ENCODE measurements around the gene CHST3. TPM values are rescaled to one million over a fixed set of nuclear protein-coding genes. Genes with fewer than 3 reads are reported as not detected.
"Not testable (repeated sequence)": the region's sequence is repeated elsewhere in the genome, so short reads cannot be mapped to it uniquely, and the experiment has no call there.

Gene CHST3
- total and polyA plus RNA-seq, 2 experiments from 2014 or later: 0.94 to 8.3 TPM

GRCh38 chr10:71975087-71975870, 11.1 kb downstream of the CHST3 start (continued):
- TF ChIP-seq ZNF462 (CRISPR knock-in tag; IDR thresholded peaks at IDR 0.05): no peak
- no peak for TF ChIP-seq CTCF (conservative IDR thresholded peaks at IDR 0.05; ENCODE audit: low read depth in 2 of 2)
- TF ChIP-seq STAT1 (IDR thresholded peaks at IDR 0.05; ENCODE audit: unreplicated experiment): no peak

- peaks cover 8% of the 10 kb centered on the region for H3K27me3 Mint-ChIP-seq (ENCODE audit: insufficient read depth, low read depth, poor library complexity)
- Histone ChIP-seq H3K36me3 (ENCODE audit: insufficient read depth) (no peaks in the 10 kb centered on the region), H3K4me2 (no peak overlapping the region), H2AFZ (no peak overlapping the region), H3K27me3 (ENCODE audit: insufficient read depth) (no peaks in the 10 kb centered on the region), H3K27ac (ENCODE audit: low read depth) (no peak overlapping the region), H3K9me2 (ENCODE audit: insufficient read depth) (no peaks in the 10 kb centered on the region), H3F3A (replicated peaks; ENCODE audit: low read depth) (no peaks in the 10 kb centered on the region), H3K79me2 (replicated peaks; ENCODE audit: insufficient read depth) (peaks cover 6% of the 10 kb centered on the region), H4K20me1 (replicated peaks; ENCODE audit: insufficient read depth) (no peaks in the 10 kb centered on the region; the same call in 1 of the 2 replicates), H3K4me3 (no peak overlapping the region), H3K4me1 (ENCODE audit: insufficient read depth) (peaks cover 9% of the 10 kb centered on the region)
- no peak for DNase-seq (ENCODE audit: low spot score)
- no peak for ATAC-seq
- no peak overlapping the region for H3K27ac Mint-ChIP-seq
- H3K36me3 Mint-ChIP-seq (ENCODE audit: low read depth): no peaks in the 10 kb centered on the region
- TF ChIP-seq ZNF114 (CRISPR knock-in tag; IDR thresholded peaks at IDR 0.05) (no peak), NANOG (IDR thresholded peaks at IDR 0.05; ENCODE audit: borderline replicate concordance) (no peak), REST (IDR thresholded peaks at IDR 0.05; ENCODE audit: unreplicated experiment) (no peak)
- H3K9me3 Mint-ChIP-seq: no peaks in the 10 kb centered on the region; the same call in 2 of the 3 replicates
- peaks cover 21% of the 10 kb centered on the region for H3K4me1 Mint-ChIP-seq
- no peak overlapping the region for H3K4me3 Mint-ChIP-seq
Observed at GRCh38 chr10:71975871-71976725, 11.9 kb downstream of the CHST3 start.

GRCh38 chr10:71977614-71977903, 13.4 kb downstream of the CHST3 start:
- peaks cover 21% of the 10 kb centered on the region for H3K4me1 Mint-ChIP-seq
- not testable (repeated sequence) for H3K27ac ChIP-seq (ENCODE audit: low read depth); DNase-seq (ENCODE audit: low spot score); ATAC-seq; H3K27me3 ChIP-seq (ENCODE audit: insufficient read depth); H3K27ac Mint-ChIP-seq; H3K4me2 ChIP-seq; H3K36me3 ChIP-seq (ENCODE audit: insufficient read depth); H3F3A ChIP-seq (replicated peaks; ENCODE audit: low read depth); H3K4me1 ChIP-seq (ENCODE audit: insufficient read depth); H3K27me3 Mint-ChIP-seq (ENCODE audit: insufficient read depth, low read depth, poor library complexity); H3K36me3 Mint-ChIP-seq (ENCODE audit: low read depth); H3K9me3 Mint-ChIP-seq; H4K20me1 ChIP-seq (replicated peaks; ENCODE audit: insufficient read depth); H2AFZ ChIP-seq; H3K4me3 ChIP-seq; H3K4me3 Mint-ChIP-seq; H3K9me2 ChIP-seq (ENCODE audit: insufficient read depth); H3K79me2 ChIP-seq (replicated peaks; ENCODE audit: insufficient read depth)

All from GM23338 (cell line).